HG02870 (cell line): ENCODE measurements around the gene ZNF527.
"Not testable (repeated sequence)": the region's sequence is repeated elsewhere in the genome, so short reads cannot be mapped to it uniquely, and the experiment has no call there.

ENCODE experiments used
- ATAC-seq: cut with Tn5 transposase; IDR thresholded peaks from one replicate; pipeline ENCODE4 v1.9.1; 2021; ENCODE audit warnings: mild to moderate bottlenecking, moderate library complexity; ENCODE audit not compliant: unreplicated experiment

ZNF527 gene

DNA sequence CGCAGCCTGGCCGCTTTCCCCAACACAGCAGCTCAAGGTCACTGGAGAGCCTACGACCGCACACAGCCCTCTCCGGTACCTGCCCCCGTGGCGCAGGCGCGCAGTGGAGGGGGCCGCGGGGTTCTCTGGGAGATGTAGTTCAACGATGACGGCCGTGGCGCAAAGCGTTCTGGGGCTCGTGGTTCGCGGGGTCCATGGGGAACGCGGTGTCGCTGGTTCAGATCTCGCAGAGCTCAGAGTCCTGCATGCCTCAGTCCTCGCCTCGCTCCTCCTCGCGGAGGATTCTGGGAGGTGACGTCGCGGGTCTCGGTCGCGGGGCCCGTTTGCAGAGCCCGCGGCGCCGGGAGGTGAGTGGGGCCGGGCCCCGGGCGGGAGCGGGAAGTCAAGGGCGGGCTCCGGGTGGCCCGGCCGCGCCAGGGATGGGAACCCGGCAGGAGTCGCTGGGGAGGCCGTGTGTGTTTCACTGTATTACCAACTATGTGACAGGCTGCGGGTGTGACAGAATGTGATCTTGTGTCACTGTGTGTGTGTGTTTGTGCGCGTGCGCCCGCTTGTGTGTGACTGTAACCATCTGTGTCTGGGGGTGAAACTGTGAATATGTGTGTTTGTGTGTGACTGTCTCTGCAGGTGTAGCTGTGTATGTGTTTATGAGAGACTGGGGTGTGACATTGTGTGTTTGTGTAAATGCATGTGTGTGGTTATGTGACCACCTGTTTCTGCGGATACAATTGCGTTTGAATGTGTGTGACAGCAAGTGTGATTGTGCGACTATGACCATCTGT is at the start of gene ZNF527:
Gene ZNF527, plus strand, starts transcription at position 220 of the 782 bp plus-strand sequence. CDS start 3,100 bp downstream, outside the sequence.
- peak; percentile 94 for ATAC-seq

DNA sequence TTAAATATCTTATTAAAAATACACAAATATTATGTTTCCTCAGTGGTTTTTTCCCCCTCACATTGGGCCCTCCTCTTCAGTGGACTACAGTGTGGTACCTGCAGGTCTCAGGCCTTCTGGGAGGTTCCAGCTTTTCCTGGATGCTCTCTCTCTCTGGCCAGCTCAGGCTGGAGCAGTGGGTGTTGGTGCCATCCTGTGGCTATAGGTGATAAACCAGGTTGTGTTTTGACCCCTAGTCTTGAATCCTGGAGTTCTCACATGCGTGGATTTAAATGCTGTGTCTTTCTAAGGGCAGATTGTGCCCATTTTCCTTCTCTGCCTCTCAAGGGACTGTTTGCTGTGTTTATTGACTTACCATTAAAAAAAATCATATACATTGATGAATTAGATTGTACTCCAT is 41.2 kb upstream of the ZNF527 start:
- ATAC-seq = no peak

DNA sequence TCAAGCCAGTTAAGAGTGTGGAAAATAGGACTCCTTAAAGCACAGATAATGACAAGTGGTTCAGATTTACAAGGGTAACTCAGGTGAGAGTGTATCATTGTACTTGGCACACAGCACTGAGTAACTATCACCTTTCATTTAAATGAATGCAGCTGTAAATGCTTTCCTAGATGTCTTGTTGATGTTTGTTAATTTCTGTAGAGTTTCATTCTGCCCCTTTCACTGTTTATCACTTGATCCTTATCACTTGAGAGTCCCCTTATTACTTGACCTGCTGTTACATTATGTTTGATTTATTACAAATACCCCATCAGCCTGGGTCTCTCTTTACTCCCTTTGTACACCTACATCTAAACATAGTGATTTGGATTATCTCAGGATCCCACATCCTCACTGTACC is 38.1 kb upstream of the ZNF527 start:
- ATAC-seq = no peak

DNA sequence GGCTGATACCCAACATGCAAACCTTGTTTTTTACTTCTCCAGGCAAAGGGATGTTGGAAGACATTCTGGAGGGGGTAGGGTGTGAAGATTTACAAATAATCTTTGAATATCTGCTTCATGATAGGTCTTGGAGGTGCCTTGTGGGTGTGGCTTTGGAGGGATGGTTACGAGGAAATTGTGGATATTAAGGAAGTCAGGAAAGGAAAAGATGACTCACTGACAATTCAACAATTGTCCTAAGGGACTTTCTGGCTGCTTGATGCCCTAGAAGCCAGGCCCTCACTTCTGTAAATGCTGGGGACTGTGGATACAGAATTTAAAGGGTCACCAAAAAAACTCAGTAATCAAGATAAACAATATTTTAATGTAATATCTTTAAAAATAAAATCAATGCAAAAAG is 37.4 kb upstream of the ZNF527 start:
- no peak for ATAC-seq

DNA sequence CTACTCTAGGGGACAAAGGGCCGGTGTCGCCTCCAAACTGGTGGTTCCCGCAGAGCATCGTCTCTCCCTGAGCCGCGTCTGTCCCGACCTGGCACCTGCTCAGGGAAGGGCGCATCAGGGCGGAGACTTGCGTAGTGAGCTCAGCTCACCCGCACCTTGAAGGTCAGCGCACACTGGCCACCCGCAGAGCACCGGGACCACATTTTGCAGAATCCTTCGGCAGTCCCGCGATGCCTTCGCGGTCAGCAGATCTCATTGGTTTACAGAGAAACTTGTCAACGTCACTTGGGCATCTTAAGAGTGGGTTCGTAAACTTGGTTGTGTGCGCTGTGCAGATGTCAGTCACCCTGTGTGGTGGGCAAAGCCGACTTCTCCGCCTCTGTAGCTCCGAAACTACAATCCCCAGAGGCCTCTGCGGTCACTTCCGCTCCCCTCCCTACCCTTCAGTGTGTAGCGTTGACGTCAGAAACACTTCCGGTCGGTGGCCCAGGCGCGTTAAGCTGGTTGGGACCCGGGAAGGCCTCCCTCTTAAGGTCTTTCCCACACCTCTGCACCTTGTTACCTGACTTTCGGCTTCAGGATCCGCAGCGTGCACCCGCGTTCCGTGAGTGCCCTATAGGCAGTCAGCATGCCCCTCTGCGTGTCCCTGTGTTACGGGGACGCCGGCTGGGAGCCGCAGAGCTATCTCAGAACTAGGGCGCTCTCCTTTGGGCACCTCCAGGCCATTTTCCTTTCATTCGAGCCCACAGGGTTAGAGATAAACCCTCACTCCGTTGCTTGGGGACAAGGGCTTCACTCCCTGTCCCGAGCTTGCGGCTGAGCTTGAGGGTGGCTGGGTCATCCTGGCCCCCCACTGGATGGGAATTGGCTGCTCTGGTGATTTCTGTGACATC is 36.5 kb upstream of the ZNF527 start:
- ATAC-seq = no peak

DNA sequence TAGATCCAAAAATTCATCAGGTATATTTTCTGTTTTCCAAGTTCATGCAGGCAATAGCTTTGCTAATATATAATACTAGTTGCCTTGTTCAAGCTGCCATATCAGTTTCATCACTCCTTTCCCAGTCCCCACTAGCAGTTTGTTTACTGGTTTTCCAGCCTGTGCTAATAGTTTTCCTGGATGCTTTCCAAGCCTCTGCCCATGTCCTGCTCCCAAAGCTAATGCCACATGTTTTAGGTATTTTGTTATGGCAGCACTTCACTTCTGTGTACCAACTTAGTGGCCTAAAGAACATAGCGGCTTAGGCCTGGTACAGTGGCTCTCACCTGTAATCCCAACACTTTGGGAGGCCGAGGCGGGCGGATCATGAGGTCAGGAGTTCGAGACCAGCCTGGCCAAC is 28.1 kb upstream of the ZNF527 start:
- ATAC-seq = no peak

DNA sequence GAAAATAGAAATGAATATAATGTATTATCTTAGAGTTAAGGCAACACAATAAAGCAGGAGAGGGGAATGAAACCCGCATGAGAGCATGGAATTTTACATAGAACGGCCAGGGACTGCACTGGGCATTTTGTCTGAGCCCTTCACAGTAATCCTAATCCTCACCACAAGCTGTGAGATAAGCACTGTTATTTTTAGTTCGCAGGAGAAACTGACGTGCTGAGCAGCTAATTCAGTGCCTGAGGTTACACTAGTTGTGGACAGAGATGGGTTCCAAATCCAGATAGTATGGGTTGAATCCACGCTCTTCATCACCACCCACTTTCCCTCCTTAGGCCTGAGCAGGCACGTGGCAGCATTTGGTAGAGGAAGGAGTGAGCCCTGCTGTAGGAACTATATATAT is 24.8 kb upstream of the ZNF527 start:
- ATAC-seq = no peak

DNA sequence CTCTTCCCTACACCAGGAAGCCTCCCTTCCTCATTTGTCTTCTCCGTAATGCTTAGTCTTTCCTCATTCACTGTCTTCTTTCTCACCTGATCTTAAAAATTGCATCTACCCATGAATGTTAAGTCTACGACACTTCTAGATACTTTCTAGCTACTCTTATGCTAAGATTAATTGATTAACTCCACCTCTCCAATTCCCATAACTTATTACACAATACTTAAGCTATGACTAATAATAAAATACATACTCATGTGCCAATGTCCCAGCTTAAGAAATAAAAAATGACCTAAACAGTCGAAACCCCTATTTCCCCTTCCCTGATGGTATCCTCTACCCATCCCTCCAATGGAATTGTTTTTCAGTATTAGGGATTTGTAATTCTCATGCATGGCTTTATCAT is 22.8 kb upstream of the ZNF527 start:
- no peak for ATAC-seq

DNA sequence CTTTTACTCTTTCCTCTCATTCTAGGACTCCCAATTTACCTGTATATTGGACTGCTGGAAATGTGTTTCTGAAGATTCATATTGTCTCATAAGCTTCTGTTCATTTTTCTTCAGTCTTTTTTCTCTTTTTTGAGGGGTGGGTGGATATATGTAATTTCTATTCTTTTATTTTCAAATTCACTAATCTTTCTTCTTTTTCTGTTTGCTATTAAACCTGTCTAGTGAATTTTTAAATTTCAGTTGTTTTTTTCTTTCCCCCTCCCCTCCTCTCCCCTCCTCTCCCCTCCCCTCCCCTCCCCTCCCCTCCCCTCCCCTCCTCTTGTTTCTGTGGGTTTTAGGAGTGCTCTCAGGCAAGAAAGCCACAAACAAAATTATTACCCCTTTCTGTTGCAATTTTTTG is 16.9 kb upstream of the ZNF527 start:
- ATAC-seq = no peak

DNA sequence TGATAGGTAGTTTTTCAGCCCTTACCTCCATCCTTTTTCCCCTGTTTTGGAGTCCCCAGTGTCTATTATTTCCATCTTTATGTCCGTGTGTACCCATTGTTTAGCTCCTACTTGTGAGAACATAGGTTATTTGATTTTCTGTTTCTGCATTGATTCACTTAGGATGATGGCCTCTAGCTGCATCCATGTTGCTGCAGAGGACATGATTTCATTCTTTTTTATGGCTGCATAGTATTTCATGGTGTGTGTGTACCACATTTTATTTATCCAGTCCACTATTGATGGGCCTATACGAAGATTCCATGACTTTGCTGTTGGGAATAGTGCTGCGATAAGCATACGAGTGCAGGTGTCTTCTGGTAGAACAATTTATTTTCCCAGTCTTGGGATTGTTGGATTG is 15.0 kb upstream of the ZNF527 start:
- no peak for ATAC-seq

DNA sequence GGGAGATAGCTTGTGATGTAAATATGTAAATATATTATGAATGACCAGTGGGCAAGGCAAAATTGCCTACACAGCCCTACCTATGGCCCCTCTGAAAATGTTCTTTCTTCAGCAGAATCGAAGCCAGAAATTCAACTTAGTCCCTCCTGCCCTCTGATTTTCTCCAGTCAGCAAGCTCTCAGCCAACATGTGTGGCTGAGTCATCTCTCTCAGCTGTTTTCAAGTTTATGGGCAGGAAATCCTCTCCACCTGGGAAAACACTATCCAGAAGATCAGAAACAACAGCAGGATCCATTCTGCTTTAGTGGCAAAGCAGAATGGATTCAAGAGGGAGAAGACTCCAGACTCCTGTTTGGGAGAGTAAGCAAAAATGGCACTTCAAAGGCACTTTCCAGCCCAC is 8.9 kb upstream of the ZNF527 start:
- no peak for ATAC-seq

DNA sequence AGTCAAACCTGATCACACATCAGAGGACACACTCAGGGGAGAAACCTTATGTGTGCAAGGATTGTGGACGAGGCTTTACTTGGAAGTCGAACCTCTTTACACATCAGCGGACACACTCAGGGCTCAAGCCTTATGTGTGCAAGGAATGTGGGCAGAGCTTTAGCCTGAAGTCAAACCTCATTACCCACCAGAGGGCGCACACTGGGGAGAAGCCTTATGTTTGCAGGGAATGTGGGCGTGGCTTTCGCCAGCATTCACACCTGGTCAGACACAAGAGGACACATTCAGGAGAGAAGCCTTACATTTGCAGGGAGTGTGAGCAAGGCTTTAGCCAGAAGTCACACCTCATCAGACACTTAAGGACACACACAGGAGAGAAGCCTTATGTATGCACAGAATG is 8.2 kb upstream of the ZNF527 start:
- ATAC-seq = no peak

DNA sequence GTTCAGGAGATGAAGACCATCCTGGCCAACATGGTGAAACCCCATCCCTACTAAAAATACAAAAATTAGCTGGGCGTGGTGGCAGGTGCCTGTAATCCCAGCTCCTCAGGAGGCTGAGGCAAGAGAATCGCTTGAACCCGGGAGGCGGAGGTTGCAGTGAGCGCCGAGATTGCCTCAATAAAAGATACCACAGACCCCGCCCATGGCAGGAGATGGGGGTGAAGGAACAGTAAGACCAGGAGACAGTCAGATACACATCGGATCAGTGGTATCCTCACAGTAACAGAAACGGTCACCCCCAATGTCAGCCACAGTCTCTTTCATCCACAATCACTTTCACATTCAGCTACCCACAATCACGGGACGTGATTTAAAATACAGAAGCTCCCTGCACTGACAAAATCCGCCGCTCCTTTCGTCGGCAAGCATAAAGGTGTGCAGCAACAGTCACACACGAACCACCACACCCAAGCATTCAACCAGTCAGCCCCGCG is 466 bp upstream of the ZNF527 start:
- ATAC-seq = peak; percentile 17

DNA sequence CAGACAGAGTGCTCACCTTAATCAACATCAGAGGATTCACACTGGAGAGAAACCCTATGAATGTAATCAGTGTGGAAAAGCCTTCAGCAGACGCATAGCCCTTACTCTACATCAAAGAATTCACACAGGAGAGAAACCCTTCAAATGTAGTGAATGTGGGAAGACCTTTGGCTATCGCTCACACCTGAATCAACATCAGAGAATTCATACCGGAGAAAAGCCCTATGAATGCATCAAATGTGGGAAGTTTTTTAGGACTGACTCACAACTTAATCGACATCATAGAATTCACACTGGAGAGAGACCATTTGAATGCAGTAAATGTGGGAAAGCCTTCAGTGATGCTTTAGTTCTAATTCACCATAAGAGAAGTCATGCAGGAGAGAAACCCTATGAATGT is 18.3 kb downstream of the ZNF527 start:
- no peak for ATAC-seq

DNA sequence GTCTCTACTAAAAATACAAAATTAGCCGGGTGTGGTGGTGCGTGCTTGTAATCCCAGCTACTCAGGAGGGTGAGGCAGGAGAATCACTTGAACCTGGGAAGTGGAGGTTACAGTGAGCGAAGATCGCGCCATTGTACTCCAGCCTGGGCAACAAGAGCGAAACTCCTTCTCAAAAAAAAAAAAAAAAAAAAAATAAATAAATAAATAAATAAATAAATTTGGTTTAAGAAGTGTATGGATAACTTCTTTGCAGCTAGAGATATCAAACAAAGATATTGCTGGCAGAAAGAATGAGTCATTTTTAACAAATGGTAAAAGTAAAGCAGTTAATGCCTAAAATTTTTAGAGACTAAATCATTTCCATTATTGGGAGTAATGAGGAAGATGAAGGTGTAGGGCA is 20.5 kb downstream of the ZNF527 start:
- ATAC-seq = not testable (repeated sequence)

DNA sequence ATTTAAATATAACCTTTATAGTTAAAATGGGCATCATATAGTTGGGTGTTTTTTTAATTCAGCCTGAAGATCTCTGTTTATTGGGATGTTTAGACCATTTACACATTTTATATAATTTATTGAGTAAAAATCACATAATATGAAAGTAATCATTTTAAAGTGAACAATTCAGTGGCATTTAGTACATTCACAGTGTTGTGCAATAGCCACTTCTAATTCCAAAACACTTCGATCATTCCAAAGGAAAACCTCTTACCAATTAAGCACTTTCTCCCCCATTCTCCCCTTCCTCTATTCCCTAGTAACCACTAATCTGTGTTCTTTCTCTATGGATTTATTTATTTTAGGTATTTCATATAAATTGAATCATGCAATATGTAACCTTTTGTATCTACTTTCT is 30.2 kb downstream of the ZNF527 start:
- no peak for ATAC-seq

DNA sequence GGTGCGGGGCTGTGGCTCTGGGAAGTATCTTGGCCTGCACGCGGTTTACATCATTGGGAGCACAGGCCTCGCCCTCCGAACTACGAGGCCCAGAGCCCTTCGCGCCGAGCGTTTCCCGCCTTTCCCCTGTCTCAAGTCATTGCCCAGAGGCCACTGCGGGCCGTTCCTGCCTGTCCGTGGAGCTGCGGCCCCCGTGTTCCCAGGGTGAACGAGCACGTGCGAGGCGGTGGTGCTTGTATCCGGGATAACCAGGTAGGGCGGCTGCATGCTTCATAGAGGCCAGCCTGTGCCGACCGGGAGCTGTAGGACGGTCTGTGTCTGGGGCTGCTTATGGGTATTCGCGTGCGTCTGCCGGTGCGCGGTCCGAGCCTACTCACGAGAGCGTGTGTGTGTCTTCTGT is 32.5 kb downstream of the ZNF527 start:
- ATAC-seq = no peak

DNA sequence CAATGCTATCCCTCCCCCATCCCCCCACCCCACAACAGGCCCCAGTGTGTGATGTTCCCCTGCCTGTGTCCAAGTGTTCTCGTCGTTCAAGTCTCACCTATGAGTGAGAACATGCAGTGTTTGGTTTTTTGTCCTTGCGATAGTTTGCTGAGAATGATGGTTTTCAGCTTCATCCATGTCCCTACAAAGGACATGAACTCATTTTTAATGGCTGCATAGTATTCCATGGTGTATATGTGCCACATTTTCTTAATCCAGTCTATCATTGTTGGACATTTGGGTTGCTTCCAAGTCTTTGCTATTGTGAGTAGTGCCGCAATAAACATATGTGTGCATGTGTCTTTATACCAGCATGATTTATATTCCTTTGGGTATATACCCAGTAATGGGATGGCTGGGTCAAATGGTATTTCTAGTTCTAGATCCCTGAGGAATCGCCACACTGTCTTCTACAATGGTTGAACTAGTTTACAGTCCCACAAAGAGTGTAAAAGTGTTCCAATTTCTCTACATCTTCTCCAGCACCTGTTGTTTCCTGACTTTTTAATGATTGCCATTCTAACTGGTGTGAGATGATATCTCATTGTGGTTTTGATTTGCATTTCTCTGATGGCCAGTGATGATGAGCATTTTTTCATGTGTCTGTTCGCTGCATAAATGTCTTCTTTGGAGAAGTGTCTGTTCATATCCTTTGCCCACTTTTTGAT is 35.4 kb downstream of the ZNF527 start:
- ATAC-seq = not testable (repeated sequence)

DNA sequence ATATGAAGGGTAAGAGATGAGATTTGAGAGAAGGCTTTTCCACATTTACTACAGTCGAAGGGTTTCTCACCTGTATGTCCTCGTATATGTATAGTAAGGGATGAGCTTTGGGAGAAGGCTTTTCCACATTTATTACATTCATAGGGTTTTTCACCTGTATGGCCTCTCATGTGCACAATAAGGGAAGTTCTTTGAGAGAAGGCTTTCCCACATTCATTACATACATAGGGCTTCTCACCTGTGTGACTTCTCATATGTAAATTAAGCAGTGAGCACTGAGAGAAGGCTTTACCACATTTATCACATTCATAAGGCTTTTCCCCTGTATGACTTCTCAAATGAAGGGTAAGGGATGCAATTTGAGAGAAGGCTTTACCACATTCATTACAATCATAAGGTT is 41.8 kb downstream of the ZNF527 start:
- ATAC-seq = no peak

DNA sequence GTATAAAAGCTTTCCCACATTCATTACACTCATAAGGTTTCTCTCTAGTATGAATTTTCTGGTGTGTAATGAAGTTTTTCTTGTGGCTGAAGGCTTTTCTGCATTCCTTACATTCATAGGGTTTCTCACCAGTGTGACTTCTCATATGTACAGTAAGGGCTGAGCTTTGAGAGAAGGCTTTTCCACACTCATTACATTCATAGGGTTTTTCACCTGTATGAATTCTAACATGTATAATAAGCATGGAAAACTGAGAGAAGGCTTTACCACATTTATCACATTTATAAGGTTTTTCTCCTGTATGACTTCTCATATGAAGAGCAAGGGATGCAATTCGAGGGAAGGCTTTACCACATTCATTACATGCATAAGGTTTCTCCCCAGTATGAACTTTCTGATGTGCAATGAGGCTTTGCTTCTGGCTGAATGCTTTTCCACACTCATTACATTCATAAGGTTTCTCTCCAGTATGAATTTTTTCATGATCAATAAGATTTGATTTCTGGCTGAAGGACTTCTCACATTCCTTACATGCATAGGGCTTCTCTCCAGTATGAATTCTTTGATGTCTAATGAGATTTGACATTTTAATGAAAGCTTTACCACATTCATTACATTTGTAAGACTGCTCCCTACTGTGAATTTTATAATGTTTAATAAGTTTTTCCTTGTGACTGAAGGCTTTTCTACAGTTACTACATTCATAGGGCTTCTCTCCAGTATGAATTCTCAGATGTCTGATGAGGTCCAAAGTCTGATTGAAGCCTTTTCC is 42.6 kb downstream of the ZNF527 start:
- no peak for ATAC-seq
